Parathyroid adenoma (tissue), 2 donors: ENCODE measurements around the gene HOXA9.

Source experiments
- H2AFZ ChIP-seq: fragments of 300-600 bp; sonication (generic); one replicate; pipeline ENCODE4 v1.7.0; 2017; ENCODE audit warnings: antibody characterized with exemption, mild to moderate bottlenecking
- H3K27ac ChIP-seq: fragments of 300-600 bp; sonication (generic); one replicate; pipeline ENCODE4 v1.7.0; 2017
- H3K27me3 ChIP-seq: fragments of 300-600 bp; sonication (generic); one replicate; pipeline ENCODE4 v1.7.0; 2017; ENCODE audit warnings: low read length; ENCODE audit not compliant: control insufficient read depth, insufficient read depth
- H3K36me3 ChIP-seq: fragments of 300-600 bp; sonication (generic); one replicate; pipeline ENCODE4 v1.7.0; 2017; ENCODE audit warnings: low read length; ENCODE audit not compliant: control insufficient read depth, insufficient read depth
- H3K4me1 ChIP-seq: fragments of 300-600 bp; sonication (generic); one replicate; pipeline ENCODE4 v1.7.0; 2017; ENCODE audit warnings: control low read depth
- H3K4me2 ChIP-seq: fragments of 300-600 bp; sonication (generic); one replicate; pipeline ENCODE4 v1.7.0; 2017; ENCODE audit warnings: low read length
- H3K4me3 ChIP-seq: fragments of 300-600 bp; sonication (generic); one replicate; pipeline ENCODE4 v1.7.0; 2017; ENCODE audit warnings: low read depth, low read length
- H3K79me2 ChIP-seq: fragments of 300-600 bp; sonication (generic); one replicate; pipeline ENCODE4 v1.7.0; 2017; ENCODE audit warnings: control low read depth
- H3K9ac ChIP-seq: fragments of 300-600 bp; sonication (generic); one replicate; pipeline ENCODE4 v1.7.0; 2017; ENCODE audit warnings: mild to moderate bottlenecking
- H3K9me3 ChIP-seq: fragments of 300-600 bp; sonication (generic); one replicate; pipeline ENCODE4 v1.7.0; 2017; ENCODE audit warnings: low read length; ENCODE audit not compliant: control insufficient read depth
- TF ChIP-seq, protein P1 (sequence below): fragments of 300-600 bp; sonication (generic); IDR thresholded peaks from one replicate; pipeline ENCODE4 v1.7.0; 2017; ENCODE audit warnings: antibody characterized with exemption, mild to moderate bottlenecking
- donor health status: primary hyperparathyroidism.

Gene HOXA9

DNA sequence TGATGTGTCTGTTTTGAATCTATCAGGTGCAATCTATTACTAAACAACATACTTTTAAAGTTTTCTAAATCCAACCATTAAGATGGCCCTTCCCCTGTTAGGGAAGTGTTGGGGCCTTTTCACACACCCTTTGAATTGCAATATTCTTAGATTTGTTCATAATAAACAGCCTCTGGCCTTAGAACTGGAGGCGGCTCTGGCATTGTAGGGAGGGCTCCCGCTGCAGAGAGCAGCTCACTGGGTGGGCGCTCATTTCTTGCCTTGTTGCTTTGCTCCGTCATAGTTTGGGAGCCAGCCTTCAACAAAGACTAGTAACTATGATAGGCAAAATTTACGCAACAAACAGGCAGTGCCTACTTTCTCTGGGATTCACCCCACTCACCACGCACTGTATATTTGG is 13.0 kb upstream of the HOXA9 start:
- H3K9me3 ChIP-seq, result no peaks in the 10 kb centered on the region
- no peak overlapping the region for H3K9ac ChIP-seq
- H3K4me2 ChIP-seq, result no peak overlapping the region
- H3K27ac ChIP-seq, result no peak overlapping the region
- H3K79me2 ChIP-seq, result no peaks in the 10 kb centered on the region
- H3K4me3 ChIP-seq, result no peak overlapping the region
- peaks cover 39% of the 10 kb centered on the region for H3K27me3 ChIP-seq
- TF ChIP-seq, protein P1, sequence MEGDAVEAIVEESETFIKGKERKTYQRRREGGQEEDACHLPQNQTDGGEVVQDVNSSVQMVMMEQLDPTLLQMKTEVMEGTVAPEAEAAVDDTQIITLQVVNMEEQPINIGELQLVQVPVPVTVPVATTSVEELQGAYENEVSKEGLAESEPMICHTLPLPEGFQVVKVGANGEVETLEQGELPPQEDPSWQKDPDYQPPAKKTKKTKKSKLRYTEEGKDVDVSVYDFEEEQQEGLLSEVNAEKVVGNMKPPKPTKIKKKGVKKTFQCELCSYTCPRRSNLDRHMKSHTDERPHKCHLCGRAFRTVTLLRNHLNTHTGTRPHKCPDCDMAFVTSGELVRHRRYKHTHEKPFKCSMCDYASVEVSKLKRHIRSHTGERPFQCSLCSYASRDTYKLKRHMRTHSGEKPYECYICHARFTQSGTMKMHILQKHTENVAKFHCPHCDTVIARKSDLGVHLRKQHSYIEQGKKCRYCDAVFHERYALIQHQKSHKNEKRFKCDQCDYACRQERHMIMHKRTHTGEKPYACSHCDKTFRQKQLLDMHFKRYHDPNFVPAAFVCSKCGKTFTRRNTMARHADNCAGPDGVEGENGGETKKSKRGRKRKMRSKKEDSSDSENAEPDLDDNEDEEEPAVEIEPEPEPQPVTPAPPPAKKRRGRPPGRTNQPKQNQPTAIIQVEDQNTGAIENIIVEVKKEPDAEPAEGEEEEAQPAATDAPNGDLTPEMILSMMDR, result no peak
- no peaks in the 10 kb centered on the region for H3K4me1 ChIP-seq
- H3K36me3 ChIP-seq, result no peaks in the 10 kb centered on the region
- no peak overlapping the region for H2AFZ ChIP-seq

DNA sequence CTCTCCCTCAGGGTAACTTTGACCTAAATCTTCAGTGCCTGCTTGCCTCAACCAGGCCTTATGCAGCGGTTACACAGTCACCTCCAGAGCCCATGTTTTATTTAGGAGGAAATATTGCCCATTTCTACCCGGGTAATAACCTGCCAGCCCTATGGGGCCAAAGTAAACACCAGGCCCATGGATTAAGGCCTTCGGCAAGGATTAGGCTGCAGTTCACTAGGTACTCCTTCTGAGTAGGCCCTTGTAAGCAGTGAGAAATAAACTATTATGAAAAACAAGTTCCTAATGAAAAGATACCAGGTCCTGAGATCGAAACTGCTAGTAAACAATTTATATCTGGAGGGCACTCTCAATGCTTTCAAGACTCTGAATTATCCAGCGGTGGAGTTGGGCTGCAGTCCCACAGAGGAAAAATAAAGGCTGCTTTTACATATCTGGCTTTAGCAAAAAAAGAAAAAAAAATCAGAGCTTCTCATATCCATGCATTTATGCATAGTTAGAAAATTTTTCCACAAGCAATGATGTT is 12.5 kb upstream of the HOXA9 start:
- H3K9ac ChIP-seq, result no peak overlapping the region
- peaks cover 39% of the 10 kb centered on the region for H3K27me3 ChIP-seq
- H3K36me3 ChIP-seq, result no peaks in the 10 kb centered on the region
- H3K79me2 ChIP-seq, result no peaks in the 10 kb centered on the region
- TF ChIP-seq, protein P1, result no peak
- H2AFZ ChIP-seq, result no peak overlapping the region
- H3K9me3 ChIP-seq, result no peaks in the 10 kb centered on the region
- H3K4me2 ChIP-seq, result no peak overlapping the region
- H3K4me1 ChIP-seq, result no peaks in the 10 kb centered on the region
- H3K4me3 ChIP-seq, result no peak overlapping the region
- no peak overlapping the region for H3K27ac ChIP-seq

DNA sequence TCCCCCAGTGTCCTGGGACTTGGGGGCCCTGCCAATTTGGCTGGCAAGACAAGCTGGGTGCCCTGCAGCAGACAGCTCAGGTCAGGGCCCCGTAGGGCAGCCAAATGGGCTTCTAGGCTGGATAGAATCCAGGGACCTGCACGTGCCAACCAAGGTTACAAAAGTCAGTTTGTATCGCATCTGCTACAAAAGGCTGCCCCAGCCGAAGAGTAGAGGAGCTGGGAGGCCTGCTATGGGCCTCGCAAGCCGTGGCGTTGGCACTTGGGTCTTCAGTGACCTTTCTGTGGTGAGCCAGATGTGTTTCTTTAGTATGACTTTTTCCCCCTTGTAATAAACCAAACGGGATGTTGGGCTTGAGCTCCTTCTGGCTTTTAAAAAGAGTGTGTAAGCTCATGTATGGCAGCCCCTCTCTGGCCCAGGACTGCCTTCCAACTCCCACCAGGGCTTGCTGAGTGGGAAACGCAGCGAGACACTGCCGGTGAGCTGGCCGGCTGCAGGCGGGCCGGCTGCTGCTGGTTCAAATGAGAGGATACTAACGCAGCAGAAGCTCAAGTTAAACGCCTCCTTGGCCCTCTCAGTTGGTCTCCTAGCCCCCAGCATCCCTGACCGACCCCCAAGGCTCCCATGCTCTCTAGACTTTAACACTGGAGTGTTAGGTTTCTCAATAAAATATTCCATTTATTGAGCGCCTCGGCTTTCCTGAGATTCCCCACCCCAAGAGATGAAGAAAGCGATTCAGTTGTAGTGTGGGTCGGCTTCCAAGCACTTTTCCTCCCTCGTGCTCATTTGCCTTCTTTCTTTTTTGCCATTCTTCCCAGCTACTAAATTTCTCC is 11.8 kb upstream of the HOXA9 start:
- TF ChIP-seq, protein P1, result no peak
- no peak overlapping the region for H3K4me3 ChIP-seq
- H3K27me3 ChIP-seq, result peaks cover 39% of the 10 kb centered on the region
- H2AFZ ChIP-seq, result no peak overlapping the region
- H3K27ac ChIP-seq, result no peak overlapping the region
- no peaks in the 10 kb centered on the region for H3K79me2 ChIP-seq
- H3K9ac ChIP-seq, result no peak overlapping the region
- H3K9me3 ChIP-seq, result no peaks in the 10 kb centered on the region
- no peaks in the 10 kb centered on the region for H3K4me1 ChIP-seq
- H3K4me2 ChIP-seq, result no peak overlapping the region
- H3K36me3 ChIP-seq, result no peaks in the 10 kb centered on the region

DNA sequence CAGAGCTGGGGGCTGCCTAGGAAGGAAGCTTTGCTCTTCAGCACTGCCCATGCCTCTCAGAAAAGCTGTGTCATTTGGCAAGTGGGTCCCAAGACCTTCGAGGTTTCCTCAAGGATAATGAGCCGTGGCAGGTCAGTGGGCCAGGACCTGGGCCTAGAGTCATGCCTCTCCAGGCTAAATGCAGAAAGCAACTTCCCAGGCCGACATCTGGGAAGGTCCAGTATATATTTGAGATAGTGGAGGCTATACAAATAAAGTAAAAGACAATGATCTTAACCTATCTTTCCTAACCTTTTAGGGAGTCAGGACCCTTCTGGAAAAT is 11.1 kb upstream of the HOXA9 start:
- TF ChIP-seq, protein P1, result no peak
- Histone ChIP-seq H3K9ac (no peak overlapping the region), H3K27me3 (peaks cover 43% of the 10 kb centered on the region), H3K4me2 (no peak overlapping the region), H3K79me2 (no peaks in the 10 kb centered on the region), H3K4me1 (no peaks in the 10 kb centered on the region), H3K4me3 (no peak overlapping the region), H3K27ac (no peak overlapping the region), H3K9me3 (no peaks in the 10 kb centered on the region), H2AFZ (no peak overlapping the region), H3K36me3 (no peaks in the 10 kb centered on the region)
